Sigmoid colon (tissue), 7 donors: ENCODE results near the gene VDAC1. TPM values are rescaled to one million over a fixed set of nuclear protein-coding genes. Genes with fewer than 3 reads are reported as not detected.

Source experiments
- DNase-seq: peaks from one replicate; pipeline ENCODE4 v3.0.0-alpha.2; 2019
- H3K27ac ChIP-seq, 4 donors: fragments of 200-600 bp; sonication (generic); one replicate each; pipeline ENCODE4 v1.5.1; 2016 to 2019; ENCODE audit warnings: mild to moderate bottlenecking in 1 of 4
- H3K27me3 ChIP-seq, 3 donors: fragments of 200-600 bp; sonication (generic); one replicate each; pipeline ENCODE4 v1.5.1; 2019; ENCODE audit warnings: mild to moderate bottlenecking in 1 of 3
- H3K36me3 ChIP-seq, 4 donors: fragments of 200-600 bp; sonication (generic); one replicate each; pipeline ENCODE4 v1.5.1; 2016 to 2019
- H3K4me1 ChIP-seq, 4 donors: fragments of 200-600 bp; sonication (generic); one replicate each; pipeline ENCODE4 v1.5.1; 2017 to 2019
- H3K4me3 ChIP-seq, 4 donors: fragments of 200-600 bp; sonication (generic); one replicate each; pipeline ENCODE4 v1.5.1; 2017 to 2019; ENCODE audit warnings: mild to moderate bottlenecking in 2 of 4, moderate library complexity in 1 of 4
- H3K9me3 ChIP-seq, 4 donors: fragments of 200-600 bp in 3 of 4; sonication (generic) in 3 of 4; one replicate each; pipeline versions ENCODE4 v1.5.1 to v1.6.1; 2013 to 2019
- CTCF ChIP-seq, 4 experiments: fragments of 450-650 bp in 3 of 4; fragments of 200-600 bp in 1 of 4; IDR thresholded peaks; one replicate each; pipeline ENCODE4 v1.5.1; 2016 to 2019; ENCODE audit warnings: antibody characterized with exemption in 4 of 4, mild to moderate bottlenecking in 3 of 4, moderate library complexity in 2 of 4
- EP300 ChIP-seq, 4 donors: sonication (generic); formaldehyde crosslinking; IDR thresholded peaks; one replicate each; pipeline ENCODE4 v1.6.1; 2017; ENCODE audit warnings: antibody characterized with exemption in 4 of 4
- POLR2A ChIP-seq, 2 donors: fragments of 450-650 bp; IDR thresholded peaks; one replicate each; pipeline ENCODE4 v1.6.1; 2016; ENCODE audit warnings: antibody characterized with exemption in 2 of 2, mild to moderate bottlenecking in 2 of 2, moderate library complexity in 2 of 2
- POLR2AphosphoS5 ChIP-seq, 4 donors: sonication (generic); formaldehyde crosslinking; IDR thresholded peaks; one replicate each; pipeline ENCODE4 v1.6.1; 2017; ENCODE audit warnings: antibody characterized with exemption in 4 of 4
- WGBS, 2 donors: extraction: QIAGEN DNeasy Blood & Tissue Kit; methylation state at CpG; one replicate each; pipeline ENCODE4 v1.1.7; 2013; 5-methylcytosine and 5-hydroxymethylcytosine counted together
- intact Hi-C: fragments of 100-400 bp; cut with DNase I; formaldehyde crosslinking; loops from one replicate; pipeline ENCODE4 v1.15.1; 2023
- polyA plus RNA-seq, 3 donors: library from polyadenylated mRNA; stranded (reverse); fragments of 200-250 nt; gene quantifications; one replicate each; pipeline ENCODE4 v1.2.3, GENCODE V29; 2013
- total RNA-seq, 4 donors: library from RNA; depleted of rRNA; stranded (reverse); fragments of >200 nt; gene quantifications; one replicate each; pipeline ENCODE4 v1.1.0, GENCODE V29; 2016
- donor health status: healthy with polysubstance abuse.
- donor health status: Bipolar disorder and iron deficiency.
- donor health status: healthy.

The VDAC1 gene
- total and polyA plus RNA-seq, 7 donors = 71.3 to 361 (median 99.2) TPM

- Histone ChIP-seq H3K4me3 (no peak overlapping the region), H3K4me1 (peaks cover 0 to 88% (median 76%) of the 10 kb centered on the region in 4 donors), H3K27me3 (no peaks in the 10 kb centered on the region), H3K27ac (peak overlapping the region in 3 of 4 donors; percentile 38 to 73 (median 39)), H3K36me3 (peaks cover 13 to 17% (median 14%) of the 10 kb centered on the region in 4 donors), H3K9me3 (no peaks in the 10 kb centered on the region)
- no peak for DNase-seq
- intact Hi-C loops = no loop called here
- WGBS, 2 donors = 73 to 79% methylated on average over 9 of the region's 9 CpGs
- TF ChIP-seq CTCF (IDR thresholded peaks at IDR 0.05) = no peak
Observed at GRCh38 chr5:133994297-133994989, 10.3 kb downstream of the VDAC1 start.

- peaks cover 0 to 77% (median 66%) of the 10 kb centered on the region in 4 donors for H3K4me1 ChIP-seq
- intact Hi-C loops = no loop called here
- H3K9me3 ChIP-seq = no peaks in the 10 kb centered on the region
- H3K36me3 ChIP-seq = peaks cover 13 to 28% (median 24%) of the 10 kb centered on the region in 4 donors
- 51 to 74% methylated on average over 2 of the region's 2 CpGs for WGBS, 2 donors
- DNase-seq = no peak
- H3K27me3 ChIP-seq = no peaks in the 10 kb centered on the region
- no peak overlapping the region for H3K4me3 ChIP-seq
- H3K27ac ChIP-seq = peak overlapping the region in 3 of 4 donors; percentile 41 to 73 (median 72)
- TF ChIP-seq POLR2AphosphoS5 (IDR thresholded peaks at IDR 0.05) = no peak
- no peak for TF ChIP-seq CTCF (IDR thresholded peaks at IDR 0.05)
- TF ChIP-seq EP300 (IDR thresholded peaks at IDR 0.05) = no peak
- no peak for TF ChIP-seq POLR2A (IDR thresholded peaks at IDR 0.05)
Observed at GRCh38 chr5:133993185-133993936, 11.4 kb downstream of the VDAC1 start.

GRCh38 chr5:133992429-133993155 lies 12.2 kb downstream of the VDAC1 start:
- Histone ChIP-seq H3K4me3 (no peak overlapping the region), H3K9me3 (no peaks in the 10 kb centered on the region), H3K27me3 (no peaks in the 10 kb centered on the region), H3K4me1 (peaks cover 0 to 71% (median 65%) of the 10 kb centered on the region in 4 donors), H3K27ac (peak overlapping the region; percentile 29 to 73 (median 64)), H3K36me3 (peaks cover 13 to 35% (median 28%) of the 10 kb centered on the region in 4 donors)
- TF ChIP-seq EP300 (IDR thresholded peaks at IDR 0.05) (no peak), POLR2A (IDR thresholded peaks at IDR 0.05) (no peak), CTCF (IDR thresholded peaks at IDR 0.05) (no peak), POLR2AphosphoS5 (IDR thresholded peaks at IDR 0.05) (peak in 1 of 4 donors; percentile 9)
- WGBS, 2 donors = 71 to 74% methylated on average over 8 of the region's 8 CpGs
- intact Hi-C loops = no loop called here
- DNase-seq = no peak

- Histone ChIP-seq H3K27me3 (no peaks in the 10 kb centered on the region), H3K4me1 (peaks cover 0 to 60% (median 54%) of the 10 kb centered on the region in 4 donors), H3K36me3 (peaks cover 20 to 48% (median 32%) of the 10 kb centered on the region in 4 donors), H3K4me3 (no peak overlapping the region), H3K9me3 (no peaks in the 10 kb centered on the region), H3K27ac (peak overlapping the region in 2 of 4 donors; percentile 72 to 73)
- TF ChIP-seq POLR2AphosphoS5 (IDR thresholded peaks at IDR 0.05) (no peak), CTCF (IDR thresholded peaks at IDR 0.05) (no peak), POLR2A (IDR thresholded peaks at IDR 0.05) (no peak), EP300 (IDR thresholded peaks at IDR 0.05) (no peak)
- 93% methylated on average over 5 of the region's 5 CpGs for WGBS, 2 donors
- intact Hi-C loops = no loop called here
- DNase-seq = no peak
Observed at GRCh38 chr5:133991171-133991910, 13.4 kb downstream of the VDAC1 start.
